Ovary (tissue), 9 donors: ENCODE measurements around the gene UIMC1. TPM values are rescaled to one million over a fixed set of nuclear protein-coding genes. Genes with fewer than 3 reads are reported as not detected.

ENCODE experiments used
- DNase-seq, 5 donors: peaks; one replicate each; pipeline ENCODE4 v3.0.0-alpha.2; 2019 to 2020
- H3K27ac ChIP-seq, 2 donors: fragments of 200-600 bp; one replicate each; pipeline versions ENCODE4 v1.5.1 to v1.8.0; 2019 to 2022
- H3K27me3 ChIP-seq: fragments of 200-600 bp; one replicate; pipeline ENCODE4 v1.8.0; 2022
- H3K36me3 ChIP-seq: fragments of 200-600 bp; sonication (generic); one replicate; pipeline ENCODE4 v1.5.1; 2019
- H3K4me1 ChIP-seq: one replicate; pipeline ENCODE4 v1.8.1; 2013; ENCODE audit warnings: mild to moderate bottlenecking, moderate library complexity; ENCODE audit not compliant: insufficient read depth
- H3K4me3 ChIP-seq: fragments of 200-600 bp; sonication (generic); one replicate; pipeline ENCODE4 v1.5.1; 2017
- H3K9me3 ChIP-seq, 2 donors: fragments of 200-600 bp in 1 of 2; sonication (generic) in 1 of 2; one replicate each; pipeline versions ENCODE4 v1.5.1 to v1.8.1; 2013 to 2019; ENCODE audit warnings: mild to moderate bottlenecking in 1 of 2, moderate library complexity in 1 of 2
- EP300 ChIP-seq: sonication (generic); formaldehyde crosslinking; IDR thresholded peaks from one replicate; pipeline ENCODE4 v1.6.1; 2017; ENCODE audit warnings: antibody characterized with exemption
- POLR2A ChIP-seq: fragments of 450-650 bp; IDR thresholded peaks from one replicate; pipeline ENCODE4 v1.6.1; 2017; ENCODE audit warnings: antibody characterized with exemption, mild to moderate bottlenecking, moderate library complexity
- WGBS, 3 donors: extraction: QIAGEN DNeasy Blood & Tissue Kit in 1 of 3; methylation state at CpG; one replicate each; pipeline versions ENCODE4 v1.1.5 to v1.1.7; 2013 to 2017; 5-methylcytosine and 5-hydroxymethylcytosine counted together
- intact Hi-C, 4 donors: fragments of 100-400 bp; cut with DNase I; formaldehyde crosslinking; loops; one replicate each; pipeline versions ENCODE4 v1.11.0 to v1.15.1; 2022 to 2023
- polyA plus RNA-seq, 2 donors: library from polyadenylated mRNA; stranded (reverse); fragments of 200-250 nt in 1 of 2; fragments of 350-450 nt in 1 of 2; fragmentation: Illumina TruSeq in 1 of 2; extraction: RNeasy Lipid Tissue Mini Kit (QIAGEN cat#74804) in 1 of 2; gene quantifications; one replicate each; pipeline ENCODE4 v1.2.3, GENCODE V29; 2013 to 2014
- total RNA-seq, 7 donors: library from RNA; depleted of rRNA in 2 of 7; stranded (reverse); fragments of >200 nt in 2 of 7; fragmentation: NEBNext Ultra II Directional in 3 of 7; extraction: Animal tissue kit (Norgen Biotek cat#: 25700) in 3 of 7; gene quantifications; one replicate each; pipeline versions ENCODE4 v1.1.0 to v1.2.4, GENCODE V29; 2016 to 2023
- TF ChIP-seq, protein P1 (sequence below), 3 donors: fragments of 450-650 bp in 2 of 3; fragments of 200-600 bp in 1 of 3; IDR thresholded peaks; one replicate each; pipeline versions ENCODE4 v1.5.1 to v1.8.0; 2016 to 2022; ENCODE audit warnings: antibody characterized with exemption in 3 of 3, mild to moderate bottlenecking in 1 of 3
- donor health status: DM: no; HTN: no; CAD: no; lungs with moderate emphysema.
- donor health status: DM: no; HTN: no; CAD: no.
- donor health status: Bipolar disorder and iron deficiency.
- donor health status: DM: yes; HTN: yes; CAD: no.
- donor health status: DM: no; HTN: no; CAD: no.
- donor health status: DM: yes; HTN: yes; CAD: no.

Gene UIMC1
- total and polyA plus RNA-seq, 9 donors = 34.9 to 80.2 (median 49.5) TPM

DNA sequence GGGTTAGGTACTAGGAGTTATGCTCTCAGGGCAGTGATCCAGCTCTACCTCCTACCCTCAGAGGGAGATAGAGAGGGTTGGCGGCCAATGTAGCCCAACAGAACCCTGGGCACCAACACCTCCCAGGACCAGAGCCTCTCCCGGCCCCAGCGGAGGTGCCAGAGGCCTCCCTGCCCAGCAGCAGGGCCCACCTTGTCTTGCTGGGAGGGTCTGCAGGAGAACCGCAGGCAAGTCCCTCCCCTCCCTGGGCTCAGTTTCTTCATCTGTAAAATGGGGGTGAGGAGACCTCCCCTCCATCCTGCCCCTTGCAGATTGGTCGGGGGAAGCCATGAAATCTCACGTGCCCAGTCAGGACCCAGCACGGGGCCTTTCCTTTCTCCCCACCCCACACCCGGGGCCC lies 141.8 kb downstream of the UIMC1 start:
- Histone ChIP-seq H3K4me3 (no peak overlapping the region), H3K27ac (no peak overlapping the region), H3K36me3 (no peaks in the 10 kb centered on the region), H3K4me1 (no peaks in the 10 kb centered on the region), H3K9me3 (no peaks in the 10 kb centered on the region), H3K27me3 (no peaks in the 10 kb centered on the region)
- WGBS, 3 donors = 82 to 87% (median 84%) methylated on average over 8 of the region's 8 CpGs
- TF ChIP-seq, protein P1, sequence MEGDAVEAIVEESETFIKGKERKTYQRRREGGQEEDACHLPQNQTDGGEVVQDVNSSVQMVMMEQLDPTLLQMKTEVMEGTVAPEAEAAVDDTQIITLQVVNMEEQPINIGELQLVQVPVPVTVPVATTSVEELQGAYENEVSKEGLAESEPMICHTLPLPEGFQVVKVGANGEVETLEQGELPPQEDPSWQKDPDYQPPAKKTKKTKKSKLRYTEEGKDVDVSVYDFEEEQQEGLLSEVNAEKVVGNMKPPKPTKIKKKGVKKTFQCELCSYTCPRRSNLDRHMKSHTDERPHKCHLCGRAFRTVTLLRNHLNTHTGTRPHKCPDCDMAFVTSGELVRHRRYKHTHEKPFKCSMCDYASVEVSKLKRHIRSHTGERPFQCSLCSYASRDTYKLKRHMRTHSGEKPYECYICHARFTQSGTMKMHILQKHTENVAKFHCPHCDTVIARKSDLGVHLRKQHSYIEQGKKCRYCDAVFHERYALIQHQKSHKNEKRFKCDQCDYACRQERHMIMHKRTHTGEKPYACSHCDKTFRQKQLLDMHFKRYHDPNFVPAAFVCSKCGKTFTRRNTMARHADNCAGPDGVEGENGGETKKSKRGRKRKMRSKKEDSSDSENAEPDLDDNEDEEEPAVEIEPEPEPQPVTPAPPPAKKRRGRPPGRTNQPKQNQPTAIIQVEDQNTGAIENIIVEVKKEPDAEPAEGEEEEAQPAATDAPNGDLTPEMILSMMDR (IDR thresholded peaks at IDR 0.05) = no peak
- TF ChIP-seq POLR2A (no peak), EP300 (no peak)
- intact Hi-C loops = no loop called here
- no peak for DNase-seq

DNA sequence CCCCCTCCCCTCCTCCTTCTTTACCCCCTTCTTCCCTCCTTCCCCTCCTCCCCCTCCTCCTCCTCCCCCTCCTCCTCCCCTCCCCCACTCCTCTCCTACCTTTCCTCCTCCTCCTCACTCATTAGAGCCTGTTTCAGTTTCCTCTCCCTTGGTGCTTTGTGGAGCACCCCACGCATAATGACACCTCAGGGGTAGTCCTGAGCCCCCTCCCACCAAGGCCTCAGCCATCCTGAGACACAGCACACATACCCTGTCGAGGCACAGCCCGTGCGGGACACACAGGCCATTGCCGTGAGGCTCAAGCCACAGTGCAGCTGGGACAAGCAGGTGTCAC lies 142.8 kb downstream of the UIMC1 start:
- Histone ChIP-seq H3K27me3 (no peaks in the 10 kb centered on the region), H3K27ac (no peak overlapping the region), H3K9me3 (no peaks in the 10 kb centered on the region), H3K4me3 (no peak overlapping the region), H3K36me3 (no peaks in the 10 kb centered on the region), H3K4me1 (no peaks in the 10 kb centered on the region)
- WGBS, 3 donors = 18 to 51% (median 24%) methylated on average over 5 of the region's 5 CpGs
- no peak for TF ChIP-seq EP300
- TF ChIP-seq POLR2A = no peak
- TF ChIP-seq, protein P1 (IDR thresholded peaks at IDR 0.05) = no peak
- intact Hi-C loops = no loop called here
- no peak for DNase-seq

DNA sequence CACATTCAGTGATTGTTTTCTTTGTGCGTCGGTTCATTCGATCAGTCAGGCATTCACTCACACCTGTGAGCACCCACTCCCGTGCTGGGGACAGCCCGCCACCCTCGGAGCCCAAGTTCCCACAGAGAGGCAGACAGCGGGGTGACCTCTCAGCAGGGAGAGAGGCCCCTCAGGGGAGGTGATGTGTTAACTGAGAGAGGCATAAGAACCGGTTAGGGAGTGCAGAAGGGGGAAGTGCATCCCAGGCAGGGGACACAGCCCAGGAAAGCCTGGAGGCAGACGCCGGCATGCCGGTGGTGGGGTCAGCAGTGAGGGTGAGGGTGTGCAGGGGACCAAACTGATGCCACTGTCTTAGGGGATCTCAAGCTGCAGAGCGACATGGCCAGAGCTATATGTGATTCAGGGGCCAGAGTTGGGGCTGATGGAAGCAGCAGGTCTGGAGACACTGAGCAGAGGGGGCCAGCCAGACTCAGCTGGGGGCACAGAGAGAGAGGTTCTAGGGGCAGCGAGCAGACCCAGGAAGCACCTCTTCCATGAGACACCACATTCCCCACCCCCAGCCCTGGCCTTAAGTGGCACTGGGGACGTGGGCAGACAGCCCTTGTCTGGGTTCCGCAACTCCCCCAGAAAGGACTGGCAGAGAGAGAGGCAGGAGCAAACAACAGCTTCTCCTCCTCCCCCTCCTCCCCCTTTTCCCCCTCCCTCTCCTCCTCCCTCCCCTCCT lies 143.4 kb downstream of the UIMC1 start:
- no peak overlapping the region for H3K4me3 ChIP-seq
- intact Hi-C loops = no loop called here
- H3K9me3 ChIP-seq = no peaks in the 10 kb centered on the region
- H3K27me3 ChIP-seq = no peaks in the 10 kb centered on the region
- no peaks in the 10 kb centered on the region for H3K36me3 ChIP-seq
- TF ChIP-seq POLR2A (no peak), EP300 (no peak)
- TF ChIP-seq, protein P1 (IDR thresholded peaks at IDR 0.05) = no peak
- no peak for DNase-seq
- 9 to 12% (median 11%) methylated on average over 15 of the region's 15 CpGs for WGBS, 3 donors
- no peak overlapping the region for H3K27ac ChIP-seq
- H3K4me1 ChIP-seq = no peaks in the 10 kb centered on the region

DNA sequence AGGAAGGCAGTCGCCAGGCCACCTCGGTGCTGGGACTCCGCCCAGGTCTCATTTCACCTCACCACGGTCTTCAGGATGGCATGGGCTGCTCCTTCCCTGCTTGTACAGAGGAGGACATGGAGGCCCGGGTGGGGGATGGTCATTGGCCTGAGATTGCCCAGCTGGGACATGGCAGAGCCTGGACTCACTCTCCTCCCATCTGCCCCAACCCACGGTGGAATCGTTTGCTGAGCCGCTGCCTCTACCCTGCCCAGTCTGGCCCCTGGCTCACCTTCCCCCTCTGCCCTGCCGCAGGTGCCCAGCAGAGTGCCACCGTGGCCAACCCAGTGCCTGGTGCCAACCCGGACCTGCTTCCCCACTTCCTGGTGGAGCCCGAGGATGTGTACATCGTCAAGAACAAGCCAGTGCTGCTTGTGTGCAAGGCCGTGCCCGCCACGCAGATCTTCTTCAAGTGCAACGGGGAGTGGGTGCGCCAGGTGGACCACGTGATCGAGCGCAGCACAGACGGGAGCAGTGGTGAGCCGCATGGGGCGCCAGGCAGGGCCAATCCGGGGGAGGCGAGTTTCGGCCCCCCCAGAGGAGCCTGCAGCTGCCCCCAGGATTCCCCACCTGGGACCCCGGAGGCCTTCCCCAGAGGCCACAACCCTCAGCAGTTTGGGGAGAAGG lies 144.1 kb downstream of the UIMC1 start:
- DNase-seq = no peak
- Histone ChIP-seq H3K9me3 (no peaks in the 10 kb centered on the region), H3K27me3 (no peaks in the 10 kb centered on the region), H3K27ac (no peak overlapping the region), H3K4me1 (no peaks in the 10 kb centered on the region), H3K36me3 (no peaks in the 10 kb centered on the region), H3K4me3 (no peak overlapping the region)
- intact Hi-C loops = no loop called here
- no peak for TF ChIP-seq EP300
- WGBS, 3 donors = 33 to 46% (median 44%) methylated on average over 20 to 28 of the region's 28 CpGs

DNA sequence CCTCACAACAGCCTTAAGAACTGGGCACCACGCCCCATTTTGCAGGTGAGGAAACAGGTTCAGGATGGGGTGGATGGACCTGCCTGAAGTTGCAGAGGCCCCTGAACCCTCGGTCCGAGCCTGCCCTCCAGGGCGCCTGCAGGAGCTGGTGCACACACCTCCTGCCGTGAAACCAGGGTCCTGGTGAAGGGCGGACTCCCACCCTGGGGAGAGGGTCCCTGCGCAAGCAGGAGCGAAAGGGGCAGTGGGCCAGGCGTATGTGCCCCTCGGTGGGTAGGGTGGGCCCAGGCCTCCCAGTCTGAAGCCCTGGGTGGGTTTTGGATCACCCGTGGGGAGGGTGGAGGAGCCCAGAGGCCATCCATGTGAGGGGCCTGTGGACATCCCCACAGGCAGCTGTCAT lies 145.3 kb downstream of the UIMC1 start:
- WGBS, 3 donors = 83 to 90% (median 89%) methylated on average over 11 of the region's 11 CpGs
- no peak for TF ChIP-seq POLR2A
- TF ChIP-seq EP300 = no peak
- TF ChIP-seq, protein P1 (IDR thresholded peaks at IDR 0.05) = no peak
- intact Hi-C loops = no loop called here
- no peaks in the 10 kb centered on the region for H3K27me3 ChIP-seq
- no peak for DNase-seq
- H3K9me3 ChIP-seq = no peaks in the 10 kb centered on the region
- H3K36me3 ChIP-seq = no peaks in the 10 kb centered on the region
- H3K27ac ChIP-seq = no peak overlapping the region
- no peaks in the 10 kb centered on the region for H3K4me1 ChIP-seq
- no peak overlapping the region for H3K4me3 ChIP-seq
